OCI-M2 (cell line): Measurements from ENCODE around the gene GPR142.

Experiments used
- DNase-seq: peaks from one replicate; lab custom pipeline; 2025; ENCODE audit not compliant: unreplicated experiment; lab: John Stamatoyannopoulos, UW

The GPR142 gene

DNA sequence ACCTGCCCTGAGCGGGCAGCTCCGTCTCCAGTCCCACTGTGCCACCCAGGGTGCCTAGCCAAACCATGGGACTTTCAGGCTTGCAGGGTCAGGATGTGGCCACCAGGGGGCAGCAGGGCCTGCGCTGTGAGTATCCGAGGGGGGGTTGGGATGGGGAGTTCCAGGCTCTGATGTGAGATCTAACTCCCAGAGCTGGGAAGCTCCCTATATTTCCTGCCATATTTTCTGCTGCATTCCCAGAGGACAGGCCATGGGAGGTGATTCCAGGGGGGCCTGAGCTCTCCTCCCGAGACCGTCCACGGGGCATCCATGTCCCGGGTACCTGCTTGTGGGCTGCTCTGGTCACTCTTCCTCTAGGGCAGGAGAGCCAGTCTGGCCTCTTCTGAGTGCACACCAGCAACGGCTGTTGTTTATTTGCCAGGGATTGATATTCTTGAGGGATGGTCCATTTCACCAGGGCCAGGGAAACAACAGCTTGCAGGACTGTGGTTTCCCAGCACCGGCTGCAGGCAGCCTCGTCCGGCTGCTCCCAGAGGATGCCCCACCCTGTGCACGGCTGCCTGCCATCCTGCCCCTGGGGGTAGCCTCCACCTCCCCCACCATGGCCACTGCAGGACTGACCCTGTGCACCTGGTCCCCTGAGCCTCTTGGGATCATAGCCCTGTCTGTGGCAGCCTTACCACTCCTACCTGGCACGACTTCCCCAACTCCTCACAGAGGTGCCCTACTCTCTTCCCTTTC lies 1.2 kb downstream of the GPR142 start:
- DNase-seq = no peak

DNA sequence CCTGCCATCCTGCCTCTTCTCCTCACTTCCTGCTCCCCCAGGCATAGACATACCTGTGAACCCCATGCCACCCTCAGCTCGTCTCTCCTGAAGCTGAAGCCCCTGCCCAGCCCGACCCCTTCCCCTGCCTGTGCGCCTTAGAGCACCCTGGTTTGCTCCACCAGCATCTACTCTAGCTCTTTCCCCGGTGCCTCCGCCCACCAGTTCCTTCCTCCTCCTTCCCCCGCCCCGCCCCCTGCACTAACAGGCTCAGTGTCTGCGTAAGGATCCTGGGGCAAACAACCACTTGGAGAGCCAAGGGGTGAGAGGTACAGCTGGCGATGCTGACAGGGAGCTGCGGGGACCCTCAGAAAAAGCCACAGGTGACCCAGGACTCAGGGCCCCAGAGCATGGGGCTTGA lies 1.9 kb downstream of the GPR142 start:
- DNase-seq = no peak

DNA sequence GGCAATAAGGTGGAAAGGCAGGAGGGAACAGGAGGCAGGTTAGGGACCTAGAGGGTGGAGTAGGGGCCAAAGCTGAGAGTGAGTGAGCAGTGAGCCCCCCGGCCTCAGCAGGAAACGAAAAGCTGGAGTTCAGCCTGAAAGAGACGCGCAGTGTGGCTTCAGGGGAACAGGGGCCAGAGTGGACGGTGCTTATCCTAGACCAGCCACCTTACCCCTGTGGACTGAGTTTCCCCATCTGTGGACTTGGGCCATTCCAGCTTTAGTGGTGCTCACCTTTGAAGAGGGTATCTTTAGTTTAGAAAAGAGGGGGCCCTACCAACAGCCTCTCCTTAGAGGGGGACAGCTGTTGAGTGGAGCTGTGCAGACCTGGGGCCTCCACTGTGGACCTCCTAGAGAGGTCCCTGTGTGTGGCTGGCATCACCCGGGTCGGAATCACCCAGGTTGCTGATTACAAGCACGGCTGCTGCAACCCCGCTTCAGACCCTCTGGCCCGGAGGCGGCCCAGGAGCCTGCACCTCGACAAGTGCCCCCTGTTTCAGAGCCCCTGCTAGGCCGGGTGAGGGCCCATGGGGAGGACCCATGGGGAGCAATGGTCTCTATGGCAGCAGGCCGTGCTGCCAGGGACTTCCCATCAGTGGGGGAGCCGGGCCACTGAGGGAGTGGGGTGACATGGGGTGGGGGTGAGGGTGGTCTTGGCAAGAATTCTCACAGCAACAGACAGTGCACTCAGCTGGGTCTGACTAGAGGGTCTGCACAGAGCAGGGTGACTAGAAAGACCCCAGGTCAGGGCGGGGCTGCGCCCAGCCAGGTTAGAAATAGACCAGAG lies 2.6 kb downstream of the GPR142 start:
- DNase-seq = no peak

DNA sequence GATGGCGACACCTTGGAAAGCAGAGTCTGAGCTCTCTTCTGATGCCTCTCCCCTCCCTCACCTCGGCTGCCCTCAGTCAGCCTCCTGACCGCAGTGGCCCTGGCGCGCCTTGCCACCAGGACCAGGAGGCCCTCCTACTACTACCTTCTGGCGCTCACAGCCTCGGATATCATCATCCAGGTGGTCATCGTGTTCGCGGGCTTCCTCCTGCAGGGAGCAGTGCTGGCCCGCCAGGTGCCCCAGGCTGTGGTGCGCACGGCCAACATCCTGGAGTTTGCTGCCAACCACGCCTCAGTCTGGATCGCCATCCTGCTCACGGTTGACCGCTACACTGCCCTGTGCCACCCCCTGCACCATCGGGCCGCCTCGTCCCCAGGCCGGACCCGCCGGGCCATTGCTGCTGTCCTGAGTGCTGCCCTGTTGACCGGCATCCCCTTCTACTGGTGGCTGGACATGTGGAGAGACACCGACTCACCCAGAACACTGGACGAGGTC lies 4.4 kb downstream of the GPR142 start:
- DNase-seq = no peak

DNA sequence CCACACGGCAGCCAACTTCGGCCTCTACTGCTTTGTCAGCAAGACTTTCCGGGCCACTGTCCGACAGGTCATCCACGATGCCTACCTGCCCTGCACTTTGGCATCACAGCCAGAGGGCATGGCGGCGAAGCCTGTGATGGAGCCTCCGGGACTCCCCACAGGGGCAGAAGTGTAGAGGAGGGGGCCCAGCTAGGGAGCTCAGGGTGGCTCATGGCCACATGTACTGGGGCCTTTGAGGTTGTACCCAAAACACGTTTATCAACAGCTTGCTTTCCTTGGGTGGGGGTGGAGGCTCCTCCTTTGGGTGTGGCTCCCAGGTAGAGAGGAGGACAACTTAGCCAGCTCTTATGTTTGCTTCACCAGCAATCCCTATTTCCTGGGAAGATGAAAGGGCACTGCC lies 5.1 kb downstream of the GPR142 start:
- no peak for DNase-seq

DNA sequence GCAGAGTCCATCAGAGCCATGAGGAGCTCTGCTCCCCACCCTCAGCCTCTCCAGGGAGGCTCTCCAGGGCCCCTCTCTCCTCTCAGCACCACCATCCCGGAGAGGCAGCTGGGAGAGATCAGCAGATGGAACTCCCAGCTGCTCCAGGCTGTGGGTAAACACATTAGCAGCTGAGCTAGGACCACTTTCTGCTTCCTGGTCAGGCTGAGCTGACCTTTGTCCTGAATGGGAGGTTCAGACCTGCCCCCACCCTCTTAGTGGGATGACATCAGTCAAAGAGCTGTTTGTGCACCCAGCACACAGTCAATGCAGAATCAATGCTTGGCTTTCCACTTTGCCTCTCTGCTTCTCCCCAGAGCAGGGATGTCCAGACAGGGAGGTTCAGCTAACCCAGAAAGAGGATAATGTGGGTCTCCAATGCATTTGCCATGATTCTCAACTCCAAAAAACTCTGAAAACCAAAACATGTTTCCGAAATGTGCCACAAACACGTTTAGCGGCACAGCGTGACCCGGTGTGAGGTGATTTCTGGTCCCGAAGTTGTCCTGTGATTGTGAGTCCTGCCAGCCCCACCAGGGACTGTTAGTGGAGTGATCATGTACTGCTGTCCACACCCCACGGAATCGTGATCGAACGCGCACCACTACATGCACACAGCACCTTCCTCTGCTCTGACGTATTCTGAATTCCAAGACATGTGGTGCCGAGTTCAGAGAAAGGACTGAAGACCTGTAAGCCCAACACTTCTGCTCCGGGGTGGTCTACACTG lies 6.7 kb downstream of the GPR142 start:
- DNase-seq = no peak

DNA sequence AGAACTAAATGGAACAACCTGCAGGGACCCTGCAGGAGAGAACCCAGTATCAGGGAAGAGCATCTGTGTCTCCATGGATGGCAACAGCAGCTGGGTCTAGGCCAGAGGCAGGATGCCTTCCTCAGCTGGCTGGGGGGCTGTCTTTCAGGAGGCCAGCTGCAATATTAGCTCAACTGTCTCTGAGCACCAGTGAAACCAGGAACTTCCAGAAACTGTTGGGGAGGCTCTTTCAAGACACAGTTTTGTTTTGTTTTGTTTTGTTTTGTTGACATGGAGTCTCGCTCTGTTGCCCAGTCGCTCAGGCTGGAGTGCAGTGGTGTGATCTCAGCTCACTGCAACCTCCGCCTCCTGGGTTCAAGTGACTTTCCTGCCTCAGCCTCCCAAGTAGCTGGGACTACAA lies 7.6 kb downstream of the GPR142 start:
- DNase-seq = no peak

DNA sequence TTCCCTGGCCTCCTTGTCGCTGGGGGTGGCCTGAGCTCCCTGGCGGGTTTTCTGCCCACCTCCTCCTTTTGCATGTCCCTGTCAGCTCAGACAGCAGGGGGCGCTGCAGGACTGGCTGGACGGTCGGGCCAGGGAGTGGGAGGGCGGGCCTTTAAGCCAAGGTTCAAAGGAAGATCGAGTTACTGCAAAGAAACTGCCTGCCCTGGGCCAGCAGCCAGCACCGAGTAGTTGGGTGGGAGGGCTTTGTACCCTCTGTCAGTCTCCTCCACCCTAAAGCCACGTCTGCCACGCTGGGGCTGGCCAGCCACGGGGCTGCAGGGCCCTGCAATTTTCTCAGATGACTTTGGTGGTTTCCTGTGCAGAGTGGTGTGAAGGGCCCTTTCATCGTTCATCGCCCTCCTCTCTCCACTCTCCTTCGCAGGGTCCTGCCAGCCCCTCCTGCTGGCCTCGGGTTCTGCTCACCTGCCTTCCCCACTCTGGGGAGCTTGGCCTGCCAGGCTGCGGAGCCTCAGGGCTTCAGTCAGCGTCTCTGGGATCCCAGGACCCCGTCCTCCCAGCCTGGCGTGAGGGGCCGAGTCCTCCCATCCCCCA lies 12.3 kb downstream of the GPR142 start:
- DNase-seq = no peak

DNA sequence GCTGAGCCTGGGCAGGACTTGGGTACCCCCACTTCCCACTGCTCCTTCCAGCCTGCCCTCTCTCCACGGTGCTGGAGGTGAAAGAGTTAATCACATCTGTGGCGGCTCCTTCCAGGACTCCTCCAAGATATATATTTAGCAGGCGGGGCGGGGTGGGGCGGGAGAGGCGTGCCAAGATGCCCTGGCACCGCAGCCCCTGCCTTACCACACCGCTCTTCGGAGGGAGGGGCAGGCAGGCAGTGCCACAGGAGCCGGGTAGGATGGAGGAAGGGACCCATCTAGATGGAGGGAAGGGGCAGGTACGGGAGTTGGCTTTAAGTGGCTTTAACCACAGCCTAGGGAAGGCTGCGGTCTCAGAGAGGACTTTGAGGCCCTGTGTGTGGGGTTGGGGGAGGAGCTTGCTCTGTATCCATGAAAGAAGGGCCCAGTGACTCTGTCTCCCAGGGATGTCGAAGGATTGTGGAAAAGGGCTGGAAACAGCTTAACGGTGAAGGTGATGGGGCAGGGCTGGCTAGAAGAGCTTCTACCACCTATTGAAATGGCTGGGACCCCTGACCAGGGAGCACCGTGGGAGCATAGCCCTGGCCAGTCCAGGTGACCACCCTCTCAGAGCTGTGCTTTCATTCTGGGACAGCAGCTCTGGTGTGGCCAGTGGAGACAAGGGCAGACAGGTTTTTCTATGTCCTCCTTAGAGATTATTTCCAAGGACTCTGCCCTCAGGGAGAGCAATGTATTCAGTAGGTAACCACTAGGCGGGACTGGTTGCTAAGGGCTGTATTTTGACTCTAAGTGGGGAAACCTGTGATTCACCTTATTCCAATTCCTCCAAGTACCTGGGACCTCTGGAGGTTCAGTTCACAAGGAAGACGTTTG lies 13.0 kb downstream of the GPR142 start:
- DNase-seq = no peak

DNA sequence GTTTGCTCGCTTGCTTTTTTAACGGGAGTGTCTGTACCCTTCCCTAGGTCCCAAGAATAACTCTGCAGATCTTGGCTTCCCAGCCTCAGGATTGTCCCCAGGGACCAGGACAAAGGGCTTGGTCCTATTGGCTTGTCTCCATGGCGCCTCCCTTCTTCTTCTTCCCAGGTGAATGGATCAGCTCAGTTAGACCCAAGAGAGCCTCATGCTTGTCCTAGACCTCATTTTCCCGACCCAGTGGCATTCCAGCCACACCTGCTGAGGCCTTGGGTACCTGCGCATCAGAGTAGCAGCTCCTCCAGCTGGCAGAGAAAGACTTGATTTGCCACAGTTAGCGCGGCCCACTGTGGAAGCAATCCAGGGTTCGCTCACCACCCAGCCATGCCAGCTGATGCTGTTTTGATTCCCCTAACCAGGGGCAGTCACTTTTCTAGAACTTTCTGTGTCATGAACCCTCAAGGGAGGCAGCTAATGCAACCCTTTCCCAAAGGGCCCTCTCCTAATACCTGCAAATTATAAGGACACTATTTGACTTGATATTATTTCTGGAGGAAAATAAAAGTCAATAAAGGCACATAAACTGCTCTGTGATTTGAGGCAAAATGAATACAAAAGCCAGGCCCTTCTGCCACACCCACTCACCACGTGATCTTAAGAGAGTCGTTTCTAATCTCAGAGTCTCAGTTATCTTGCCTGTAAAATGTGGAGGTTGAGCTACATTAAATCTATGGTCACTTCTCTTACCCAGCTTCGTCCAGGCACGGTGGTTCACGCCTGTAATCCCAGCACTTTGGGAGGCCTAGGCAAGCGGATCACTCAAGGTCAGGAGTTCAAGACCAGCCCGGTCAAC lies 13.9 kb downstream of the GPR142 start:
- DNase-seq = no peak

DNA sequence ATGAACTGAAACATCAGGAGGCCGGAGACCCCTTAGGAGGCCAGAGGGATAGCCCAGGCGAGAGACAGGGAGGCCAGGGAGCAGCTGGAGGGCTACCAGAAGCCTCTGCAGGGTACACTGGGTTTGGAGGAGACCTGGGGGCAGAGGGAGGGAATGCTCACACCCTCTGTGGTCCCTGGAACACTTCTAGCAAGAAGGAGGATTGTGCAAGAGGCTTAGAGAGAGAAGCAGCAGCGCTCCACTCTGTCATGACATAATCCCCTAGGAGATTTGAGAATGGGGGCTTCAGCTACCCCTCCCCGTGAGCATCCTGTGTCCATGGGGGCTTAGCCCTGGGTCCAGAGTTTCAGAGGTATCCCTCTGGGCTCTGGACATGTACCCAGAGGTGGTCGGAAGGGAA lies 15.8 kb downstream of the GPR142 start:
- DNase-seq = no peak

DNA sequence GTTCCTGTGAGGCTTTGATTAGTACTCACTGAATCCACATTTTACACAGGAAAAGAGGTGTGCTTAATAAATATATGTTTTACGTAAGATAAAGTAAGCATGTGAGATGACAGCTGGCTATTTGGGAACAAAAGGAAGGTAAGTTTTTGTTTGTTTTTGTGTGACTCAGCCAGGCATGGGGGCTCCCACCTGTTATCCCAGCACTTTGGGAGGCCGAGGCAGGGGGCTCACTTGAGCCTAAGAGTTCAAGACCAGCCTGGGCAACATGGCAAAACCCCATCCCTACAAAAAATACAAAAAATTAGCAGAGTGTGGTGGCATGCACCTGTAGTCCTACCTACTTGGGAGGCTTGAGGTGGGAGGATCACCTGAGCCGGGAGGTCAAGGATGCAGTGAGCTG lies 17.9 kb downstream of the GPR142 start:
- DNase-seq = no peak

DNA sequence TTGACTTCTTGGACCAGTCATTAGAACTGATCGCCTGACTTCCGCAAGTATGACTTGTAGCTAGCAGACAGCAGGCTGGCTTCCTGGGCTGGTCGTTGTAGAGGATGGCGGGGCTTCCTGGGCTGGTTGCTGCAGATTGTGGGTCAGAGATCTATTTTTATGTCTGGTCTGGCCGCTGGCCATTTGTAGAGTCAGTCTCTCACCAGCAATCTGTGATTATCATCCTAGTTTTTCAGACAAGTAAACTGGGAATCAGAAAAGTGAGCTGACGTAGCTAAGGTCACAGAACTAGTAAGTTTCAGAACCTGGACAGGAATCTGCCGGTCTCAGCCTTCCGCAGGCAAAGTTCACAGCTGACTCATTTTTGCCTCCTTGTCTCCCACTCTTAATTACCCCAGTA lies 19.1 kb downstream of the GPR142 start:
- no peak for DNase-seq

DNA sequence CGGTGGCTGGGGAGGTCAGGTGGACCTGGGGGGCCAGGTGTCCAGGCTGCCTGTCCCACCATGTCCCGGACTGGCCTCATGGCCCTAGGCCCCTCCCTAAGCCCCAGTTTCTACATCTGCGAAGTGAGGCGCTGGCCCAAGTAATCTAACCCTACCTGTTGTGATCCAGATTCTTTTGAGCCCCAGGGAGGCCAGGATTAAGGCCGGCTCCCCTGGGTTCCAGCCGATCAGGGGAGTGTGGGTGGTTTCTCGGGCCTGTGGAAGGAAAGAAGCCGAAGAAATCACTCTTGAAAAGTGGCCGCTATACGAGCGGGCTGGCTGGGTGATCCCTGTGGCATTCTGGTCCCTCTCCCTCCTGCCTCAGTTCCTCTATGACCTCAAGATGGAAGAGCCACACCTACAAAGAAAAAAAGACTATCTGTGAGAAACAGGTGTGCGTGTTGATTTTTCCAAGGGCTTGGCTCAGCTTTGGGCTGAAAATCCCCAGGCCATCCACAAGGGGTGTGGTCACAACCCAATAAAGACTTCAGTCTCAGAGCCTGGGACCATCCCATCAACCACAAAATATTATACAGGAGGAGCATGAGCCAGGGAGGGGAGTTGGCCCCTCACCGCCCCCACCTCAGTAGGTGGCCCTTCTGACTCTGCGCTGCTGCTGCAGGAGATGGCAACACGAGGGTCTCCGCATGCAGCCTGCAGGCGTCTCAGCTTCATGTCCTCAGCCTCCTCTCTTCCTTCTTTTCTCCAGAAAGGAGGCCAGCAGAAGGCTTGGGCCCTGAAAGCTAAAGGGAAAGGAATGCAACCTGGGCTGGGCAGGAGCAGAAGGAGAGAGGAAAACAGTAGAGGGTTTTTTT lies 20.3 kb downstream of the GPR142 start:
- no peak for DNase-seq

DNA sequence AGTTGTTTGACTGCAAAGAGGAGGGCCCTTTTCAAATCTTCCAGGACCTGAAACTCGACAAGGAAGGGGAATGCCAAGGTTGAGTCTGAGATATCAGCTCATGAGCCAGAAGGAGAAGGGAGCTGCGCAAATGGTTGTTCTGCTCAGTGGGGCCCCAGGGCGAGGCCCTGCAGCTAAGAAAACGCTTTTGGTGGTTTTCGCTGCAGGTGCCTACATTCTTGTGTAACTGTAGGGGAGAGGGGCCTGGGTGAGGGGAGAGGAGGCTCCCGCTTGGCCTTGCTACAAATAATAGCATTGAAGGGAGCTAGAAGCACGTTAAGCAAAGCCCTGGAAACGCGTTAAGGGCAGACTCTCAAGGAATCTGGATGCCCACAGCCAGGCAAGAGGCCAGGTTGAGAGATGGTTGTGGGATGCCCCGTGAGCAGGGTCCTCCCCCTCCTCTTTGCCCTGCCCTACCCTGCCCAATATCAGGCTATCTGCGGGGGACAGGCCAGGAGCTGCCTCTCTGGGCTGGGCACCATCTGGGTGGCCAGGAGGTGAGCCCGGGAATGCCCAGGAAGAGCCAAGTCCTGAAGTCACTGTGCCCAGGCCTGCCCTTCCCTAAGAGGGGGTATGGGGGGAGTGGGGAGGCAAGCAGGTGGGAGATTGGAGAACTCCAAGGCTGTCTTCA lies 21.9 kb downstream of the GPR142 start:
- DNase-seq = no peak

DNA sequence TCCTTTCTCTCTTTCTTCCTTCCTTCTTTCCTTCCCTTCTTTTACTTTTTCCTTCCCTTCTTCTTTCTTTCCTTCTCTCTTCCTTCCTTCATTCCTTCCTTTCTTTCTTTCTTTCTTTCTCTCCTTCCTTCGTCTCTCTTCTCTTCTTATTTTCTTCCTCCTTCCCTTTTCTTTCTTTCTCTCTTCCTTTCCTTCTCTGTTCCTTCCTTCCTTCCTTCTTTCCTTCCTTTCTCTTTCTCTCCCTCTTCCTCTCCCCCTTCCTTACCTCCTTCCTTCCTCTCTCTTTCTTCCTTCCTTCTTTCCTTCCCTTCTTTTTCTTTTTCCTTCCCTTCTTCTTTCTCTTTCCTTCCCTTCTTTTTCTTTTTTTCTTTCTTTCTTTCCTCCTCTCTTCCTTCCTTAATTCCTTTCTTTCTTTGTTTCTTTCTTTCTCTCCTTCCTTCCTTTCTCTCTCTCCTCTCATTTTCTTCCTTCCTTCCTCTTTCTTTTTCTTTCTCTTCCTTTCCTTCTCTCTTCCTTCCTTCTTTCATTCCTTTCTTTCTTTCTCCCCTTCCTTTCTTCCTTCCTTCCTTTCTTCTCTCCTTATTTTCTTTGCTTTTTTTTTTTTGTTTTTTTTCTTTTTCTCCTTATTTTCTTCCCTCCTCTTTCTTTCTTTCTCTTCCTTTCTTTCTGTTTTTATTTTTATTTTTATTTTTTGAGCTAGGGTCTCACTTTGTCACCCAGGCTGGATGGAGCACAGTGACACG lies 22.8 kb downstream of the GPR142 start:
- no peak for DNase-seq
